ENCODE data around the gene NRGN.

DNA sequence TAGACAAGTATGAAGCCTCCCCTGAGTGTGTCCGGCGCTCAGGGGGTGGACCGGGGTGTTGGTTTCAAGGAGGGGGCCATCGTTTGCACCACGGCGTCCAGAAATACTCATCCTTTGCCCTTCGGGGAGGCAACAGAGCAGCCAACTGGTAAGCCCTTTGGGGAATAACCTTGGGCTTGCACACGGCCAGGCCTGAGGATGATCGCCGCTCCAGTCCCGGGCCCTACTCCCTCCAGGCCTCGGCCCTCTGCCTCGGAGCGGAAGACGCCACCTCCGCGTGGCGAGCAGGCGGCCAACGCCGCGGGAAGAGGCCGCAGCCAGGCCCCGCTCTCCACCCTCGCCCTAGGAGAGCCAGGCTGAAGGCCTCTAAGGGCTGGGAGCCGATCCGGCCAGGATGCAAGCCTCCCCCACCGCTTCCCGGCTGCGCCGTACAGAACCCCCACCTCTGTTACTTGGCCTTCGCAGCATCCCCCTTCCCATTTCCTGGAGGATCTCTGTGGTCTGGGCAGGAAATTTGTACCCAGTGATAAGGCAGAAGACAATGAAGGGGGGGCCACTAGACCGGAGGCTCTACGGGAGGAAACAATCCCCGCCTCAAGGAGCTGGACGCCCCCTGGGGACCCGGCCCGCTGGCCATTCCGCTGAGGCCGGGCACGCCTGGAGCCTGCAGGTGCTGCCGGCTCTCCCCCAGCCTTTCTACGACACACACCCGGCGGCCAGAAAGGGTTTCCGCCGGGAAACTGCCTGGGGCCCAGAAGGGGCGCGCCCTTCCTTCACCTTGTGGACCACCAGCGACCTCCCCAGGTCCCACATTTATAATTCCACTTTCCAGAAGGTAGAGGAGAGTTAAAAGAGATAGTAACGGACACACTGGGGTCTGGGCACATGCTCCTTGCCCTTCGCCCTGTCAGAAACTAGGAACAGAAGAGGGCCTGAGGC is 19.8 kb downstream of the NRGN start:
- peak; percentile 14 for TF ChIP-seq POLR2AphosphoS5 (IDR thresholded peaks at IDR 0.05)
- TF ChIP-seq, protein P1, sequence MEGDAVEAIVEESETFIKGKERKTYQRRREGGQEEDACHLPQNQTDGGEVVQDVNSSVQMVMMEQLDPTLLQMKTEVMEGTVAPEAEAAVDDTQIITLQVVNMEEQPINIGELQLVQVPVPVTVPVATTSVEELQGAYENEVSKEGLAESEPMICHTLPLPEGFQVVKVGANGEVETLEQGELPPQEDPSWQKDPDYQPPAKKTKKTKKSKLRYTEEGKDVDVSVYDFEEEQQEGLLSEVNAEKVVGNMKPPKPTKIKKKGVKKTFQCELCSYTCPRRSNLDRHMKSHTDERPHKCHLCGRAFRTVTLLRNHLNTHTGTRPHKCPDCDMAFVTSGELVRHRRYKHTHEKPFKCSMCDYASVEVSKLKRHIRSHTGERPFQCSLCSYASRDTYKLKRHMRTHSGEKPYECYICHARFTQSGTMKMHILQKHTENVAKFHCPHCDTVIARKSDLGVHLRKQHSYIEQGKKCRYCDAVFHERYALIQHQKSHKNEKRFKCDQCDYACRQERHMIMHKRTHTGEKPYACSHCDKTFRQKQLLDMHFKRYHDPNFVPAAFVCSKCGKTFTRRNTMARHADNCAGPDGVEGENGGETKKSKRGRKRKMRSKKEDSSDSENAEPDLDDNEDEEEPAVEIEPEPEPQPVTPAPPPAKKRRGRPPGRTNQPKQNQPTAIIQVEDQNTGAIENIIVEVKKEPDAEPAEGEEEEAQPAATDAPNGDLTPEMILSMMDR (IDR thresholded peaks at IDR 0.05), result no peak

Data from gastroesophageal sphincter (tissue), 3 donors.